C4-2B (cell line): ENCODE measurements around the gene AKAP3.

Experiments
- ZFX ChIP-seq: fragments of 450-650 bp; IDR thresholded peaks from 2 replicates; pipeline ENCODE4 v1.6.1; 2017
- TF ChIP-seq, protein P1 (sequence below): fragments of 450-650 bp; conservative IDR thresholded peaks from 2 replicates; pipeline ENCODE4 v1.5.1; 2017; ENCODE audit warnings: mild to moderate bottlenecking

GRCh38 chr12:4681732-4682131 lies 32.9 kb upstream of the AKAP3 start:
- TF ChIP-seq, protein P1, sequence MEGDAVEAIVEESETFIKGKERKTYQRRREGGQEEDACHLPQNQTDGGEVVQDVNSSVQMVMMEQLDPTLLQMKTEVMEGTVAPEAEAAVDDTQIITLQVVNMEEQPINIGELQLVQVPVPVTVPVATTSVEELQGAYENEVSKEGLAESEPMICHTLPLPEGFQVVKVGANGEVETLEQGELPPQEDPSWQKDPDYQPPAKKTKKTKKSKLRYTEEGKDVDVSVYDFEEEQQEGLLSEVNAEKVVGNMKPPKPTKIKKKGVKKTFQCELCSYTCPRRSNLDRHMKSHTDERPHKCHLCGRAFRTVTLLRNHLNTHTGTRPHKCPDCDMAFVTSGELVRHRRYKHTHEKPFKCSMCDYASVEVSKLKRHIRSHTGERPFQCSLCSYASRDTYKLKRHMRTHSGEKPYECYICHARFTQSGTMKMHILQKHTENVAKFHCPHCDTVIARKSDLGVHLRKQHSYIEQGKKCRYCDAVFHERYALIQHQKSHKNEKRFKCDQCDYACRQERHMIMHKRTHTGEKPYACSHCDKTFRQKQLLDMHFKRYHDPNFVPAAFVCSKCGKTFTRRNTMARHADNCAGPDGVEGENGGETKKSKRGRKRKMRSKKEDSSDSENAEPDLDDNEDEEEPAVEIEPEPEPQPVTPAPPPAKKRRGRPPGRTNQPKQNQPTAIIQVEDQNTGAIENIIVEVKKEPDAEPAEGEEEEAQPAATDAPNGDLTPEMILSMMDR: no peak
- TF ChIP-seq ZFX: no peak
